ENCODE data around the gene IL17D.

IL17D gene

GRCh38 chr13:20702915-20703779, at the start of gene IL17D:
Gene IL17D (plus strand): TSS chr13:20703699. CDS start chr13:20704002, 303 bp downstream.
- peak within 1 kb of the TSS in 1 of 2 experiments; percentile 60; a peak in 3 of 4 replicates for H3K4me3 ChIP-seq (ENCODE audit: low read depth in 1 of 2, low read length in 2 of 2)
- TF ChIP-seq CTCF (IDR thresholded peaks at IDR 0.05; ENCODE audit: borderline replicate concordance, extremely low read depth, low read length, poor library complexity, severe bottlenecking) = no peak
- TF ChIP-seq EZH2 (IDR thresholded peaks at IDR 0.05; ENCODE audit: borderline replicate concordance, low read depth, low read length, severe bottlenecking) = peak; percentile 99
- peak; percentile 55 for ATAC-seq (ENCODE audit: insufficient read depth, low read depth)
- H3K4me1 ChIP-seq (ENCODE audit: insufficient read depth, low read length) = peaks cover 14% of the 10 kb centered on the region
- peak within 1 kb of the TSS; percentile 63 for H3K4me2 ChIP-seq (ENCODE audit: insufficient read depth, low read length)
- H4K20me1 ChIP-seq (ENCODE audit: insufficient read depth, low read length) = no peaks in the 10 kb centered on the region
- H3K9me3 ChIP-seq (ENCODE audit: insufficient read depth, low read length, severe bottlenecking) = no peaks in the 10 kb centered on the region
- H2AFZ ChIP-seq (ENCODE audit: low read depth, low read length) = peak within 1 kb of the TSS; percentile 68
- H3K9ac ChIP-seq (ENCODE audit: low read depth, low read length) = peak within 1 kb of the TSS; percentile 48
- H3K27ac ChIP-seq (ENCODE audit: low read length) = no peak within 1 kb of the TSS
- H3K27me3 ChIP-seq (ENCODE audit: insufficient read depth, low read length, poor library complexity) = peaks cover 32% of the 10 kb centered on the region
- H3K36me3 ChIP-seq (ENCODE audit: insufficient read depth, low read length) = no peaks in the 10 kb centered on the region
- H3K79me2 ChIP-seq (ENCODE audit: insufficient read depth, low read length) = no peaks in the 10 kb centered on the region
- DNase-seq = peak; percentile 44

DNA sequence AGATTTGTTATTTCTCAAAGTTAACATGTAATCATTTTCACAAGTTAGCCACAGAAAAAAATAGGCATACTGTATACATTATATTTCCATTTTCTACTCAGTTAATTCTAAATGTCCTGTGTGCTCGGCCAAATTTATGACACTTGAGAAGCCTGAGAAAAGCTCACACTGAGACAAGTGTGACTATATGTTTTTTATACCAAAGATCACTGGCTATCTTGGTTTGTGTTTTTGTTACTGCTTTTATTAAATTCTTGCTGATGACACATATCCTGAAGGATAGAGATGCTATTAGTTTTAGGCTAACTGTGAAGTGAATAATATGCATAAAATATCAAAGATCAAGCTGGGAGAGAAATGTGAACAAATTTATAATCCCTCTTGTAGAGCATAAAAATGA, 49.3 kb upstream of the IL17D start:
- Histone ChIP-seq H3K9ac (ENCODE audit: low read depth, low read length) (no peak overlapping the region), H3K27me3 (ENCODE audit: insufficient read depth, low read length, poor library complexity) (no peaks in the 10 kb centered on the region), H3K36me3 (ENCODE audit: insufficient read depth, low read length) (peaks cover 3% of the 10 kb centered on the region; the same call in 1 of the 2 replicates), H3K4me2 (ENCODE audit: insufficient read depth, low read length) (no peak overlapping the region), H2AFZ (ENCODE audit: low read depth, low read length) (no peak overlapping the region), H3K4me3 (ENCODE audit: low read depth in 1 of 2, low read length in 2 of 2) (no peak overlapping the region), H3K79me2 (ENCODE audit: insufficient read depth, low read length) (no peaks in the 10 kb centered on the region), H3K9me3 (ENCODE audit: insufficient read depth, low read length, severe bottlenecking) (no peaks in the 10 kb centered on the region), H3K4me1 (ENCODE audit: insufficient read depth, low read length) (no peaks in the 10 kb centered on the region), H3K27ac (ENCODE audit: low read length) (no peak overlapping the region), H4K20me1 (ENCODE audit: insufficient read depth, low read length) (no peaks in the 10 kb centered on the region; the same call in 1 of the 2 replicates)
- ATAC-seq (ENCODE audit: insufficient read depth, low read depth) (no peak), DNase-seq (no peak)
- TF ChIP-seq CTCF (IDR thresholded peaks at IDR 0.05; ENCODE audit: borderline replicate concordance, extremely low read depth, low read length, poor library complexity, severe bottlenecking) (no peak), EZH2 (IDR thresholded peaks at IDR 0.05; ENCODE audit: borderline replicate concordance, low read depth, low read length, severe bottlenecking) (no peak)

DNA sequence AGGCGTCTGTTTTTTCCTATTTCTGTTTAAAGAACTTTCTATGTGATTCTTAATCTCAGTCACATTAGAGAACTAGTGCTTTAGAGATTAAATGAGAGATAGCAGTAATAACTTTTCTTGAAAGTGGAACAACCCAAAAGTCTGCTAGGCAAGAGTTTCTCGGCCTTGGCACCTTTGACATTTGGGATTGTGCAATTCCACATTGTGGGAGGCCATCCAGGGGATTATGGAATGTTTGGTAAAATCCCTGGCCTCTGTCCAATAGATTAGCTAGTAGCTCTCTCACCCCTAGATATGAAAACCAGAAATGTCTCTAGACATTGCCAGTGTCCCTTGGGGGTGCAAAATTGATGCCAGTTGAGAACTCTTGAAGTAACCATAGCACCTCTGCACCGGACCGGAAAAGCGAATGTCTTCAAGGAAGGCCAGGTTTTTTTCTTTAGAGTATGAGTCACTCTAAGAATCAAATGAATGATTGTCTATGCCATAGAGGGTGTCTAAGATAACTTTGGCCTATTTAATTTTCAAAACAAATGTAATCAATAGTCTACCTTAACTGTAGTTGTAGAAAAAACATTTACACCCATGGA, 45.0 kb upstream of the IL17D start:
- H3K4me1 ChIP-seq (ENCODE audit: insufficient read depth, low read length) = no peaks in the 10 kb centered on the region
- no peaks in the 10 kb centered on the region for H3K9me3 ChIP-seq (ENCODE audit: insufficient read depth, low read length, severe bottlenecking)
- H3K36me3 ChIP-seq (ENCODE audit: insufficient read depth, low read length) = peaks cover 7% of the 10 kb centered on the region; the same call in 1 of the 2 replicates
- no peak overlapping the region for H3K27ac ChIP-seq (ENCODE audit: low read length)
- ATAC-seq (ENCODE audit: insufficient read depth, low read depth) (no peak), DNase-seq (no peak)
- H3K27me3 ChIP-seq (ENCODE audit: insufficient read depth, low read length, poor library complexity) = no peaks in the 10 kb centered on the region
- no peak overlapping the region for H3K9ac ChIP-seq (ENCODE audit: low read depth, low read length)
- no peaks in the 10 kb centered on the region for H4K20me1 ChIP-seq (ENCODE audit: insufficient read depth, low read length)
- no peak overlapping the region for H2AFZ ChIP-seq (ENCODE audit: low read depth, low read length)
- no peaks in the 10 kb centered on the region for H3K79me2 ChIP-seq (ENCODE audit: insufficient read depth, low read length)
- TF ChIP-seq CTCF (IDR thresholded peaks at IDR 0.05; ENCODE audit: borderline replicate concordance, extremely low read depth, low read length, poor library complexity, severe bottlenecking) (no peak), EZH2 (IDR thresholded peaks at IDR 0.05; ENCODE audit: borderline replicate concordance, low read depth, low read length, severe bottlenecking) (no peak)
- no peak overlapping the region for H3K4me3 ChIP-seq (ENCODE audit: low read depth in 1 of 2, low read length in 2 of 2)
- H3K4me2 ChIP-seq (ENCODE audit: insufficient read depth, low read length) = no peak overlapping the region

Data from DND-41 (cell line).